HepG2 (cell line): ENCODE data around the gene C3orf38. TPM values are rescaled to one million over a fixed set of nuclear protein-coding genes. Genes with fewer than 3 reads are reported as not detected.
A peak's percentile ranks its signal among the peaks of the same experiment; 100 is the strongest.

Source experiments
- ARNTL ChIP-seq: sonication (generic); formaldehyde crosslinking; IDR thresholded peaks from 2 replicates; pipeline ENCODE4 v1.4.0; 2020; ENCODE audit warnings: mild to moderate bottlenecking, missing genetic modification reagents
- ATF5 ChIP-seq: sonication (generic); formaldehyde crosslinking; IDR thresholded peaks from 2 replicates; pipeline ENCODE4 v1.4.0; 2020; ENCODE audit warnings: mild to moderate bottlenecking, low read depth, missing genetic modification reagents
- BRD4 ChIP-seq: sonication (generic); formaldehyde crosslinking; IDR thresholded peaks from 2 replicates; pipeline ENCODE4 v1.4.0; 2020; ENCODE audit warnings: missing genetic modification reagents
- HMGA1 ChIP-seq: sonication (generic); formaldehyde crosslinking; conservative IDR thresholded peaks from 2 replicates; pipeline ENCODE4 v1.4.0; 2020; ENCODE audit warnings: missing genetic modification reagents
- MEIS1 ChIP-seq: sonication (generic); formaldehyde crosslinking; IDR thresholded peaks from 2 replicates; pipeline ENCODE4 v1.9.0; 2021; ENCODE audit warnings: mild to moderate bottlenecking, missing genetic modification reagents, moderate library complexity, borderline replicate concordance
- MIXL1 ChIP-seq: IDR thresholded peaks from 2 replicates; pipeline ENCODE4 v1.6.1; 2016
- NCOA1 ChIP-seq: sonication (generic); formaldehyde crosslinking; IDR thresholded peaks from 2 replicates; pipeline ENCODE4 v1.9.0; 2021; ENCODE audit warnings: missing genetic modification reagents
- NR2C2 ChIP-seq: sonication (generic); formaldehyde crosslinking; IDR thresholded peaks from 2 replicates; pipeline ENCODE4 v1.4.0; 2020; ENCODE audit warnings: missing genetic modification reagents, mild to moderate bottlenecking, moderate library complexity, borderline replicate concordance
- PAF1 ChIP-seq: IDR thresholded peaks from 2 replicates; pipeline ENCODE4 v1.6.1; 2016; ENCODE audit warnings: missing genetic modification reagents, missing compliant biosample characterization
- PREB ChIP-seq: sonication (generic); formaldehyde crosslinking; IDR thresholded peaks from 2 replicates; pipeline ENCODE4 v1.4.0; 2020; ENCODE audit warnings: missing genetic modification reagents
- RAD51 ChIP-seq: fragments of 450-650 bp; IDR thresholded peaks from 2 replicates; pipeline ENCODE4 v1.6.1; 2016; ENCODE audit warnings: borderline replicate concordance
- RFX3 ChIP-seq: IDR thresholded peaks from 2 replicates; pipeline ENCODE4 v1.6.1; 2016; ENCODE audit warnings: missing biosample characterization, missing genetic modification reagents
- RFX5 ChIP-seq: IDR thresholded peaks from 2 replicates; pipeline ENCODE4 v1.6.1; 2011; ENCODE audit warnings: low read depth, low read length, improper control_type of control experiment
- YEATS4 ChIP-seq: sonication (generic); formaldehyde crosslinking; IDR thresholded peaks from 2 replicates; pipeline ENCODE4 v1.4.0; 2020; ENCODE audit warnings: missing genetic modification reagents, borderline replicate concordance
- ZBTB44 ChIP-seq: sonication (generic); formaldehyde crosslinking; IDR thresholded peaks from 2 replicates; pipeline ENCODE4 v1.4.0; 2020; ENCODE audit warnings: missing genetic modification reagents
- ZBTB49 ChIP-seq: sonication (generic); formaldehyde crosslinking; IDR thresholded peaks from 2 replicates; pipeline ENCODE4 v1.4.0; 2020; ENCODE audit warnings: missing genetic modification reagents, borderline replicate concordance
- ZFP90 ChIP-seq: sonication (generic); formaldehyde crosslinking; IDR thresholded peaks from 2 replicates; pipeline ENCODE4 v1.8.0; 2022; ENCODE audit warnings: missing genetic modification reagents, mild to moderate bottlenecking, inconsistent platforms, borderline replicate concordance
- ZKSCAN1 ChIP-seq: fragments of 150-350 bp; IDR thresholded peaks from 2 replicates; pipeline ENCODE4 v1.6.1; 2014; ENCODE audit warnings: low read length
- ZMYM3 ChIP-seq: sonication (generic); formaldehyde crosslinking; IDR thresholded peaks from 2 replicates; pipeline ENCODE4 v1.5.1; 2020; ENCODE audit warnings: mild to moderate bottlenecking, missing genetic modification reagents
- ZNF292 ChIP-seq: sonication (generic); formaldehyde crosslinking; IDR thresholded peaks from 2 replicates; pipeline ENCODE4 v1.8.1; 2022; ENCODE audit warnings: mild to moderate bottlenecking, low read depth, missing genetic modification reagents, borderline replicate concordance
- ZNF562 ChIP-seq: sonication (generic); formaldehyde crosslinking; IDR thresholded peaks from 2 replicates; pipeline ENCODE4 v1.8.0; 2022; ENCODE audit warnings: missing genetic modification reagents, borderline replicate concordance
- ZNF564 ChIP-seq: sonication (generic); formaldehyde crosslinking; IDR thresholded peaks from 2 replicates; pipeline ENCODE4 v1.8.1; 2023; ENCODE audit warnings: mild to moderate bottlenecking, missing genetic modification reagents
- ZNF570 ChIP-seq: sonication (generic); formaldehyde crosslinking; IDR thresholded peaks from 2 replicates; pipeline ENCODE4 v1.4.0; 2020; ENCODE audit warnings: mild to moderate bottlenecking, missing genetic modification reagents, borderline replicate concordance
- ZNF614 ChIP-seq: IDR thresholded peaks from 2 replicates; pipeline ENCODE4 v1.6.1; 2018; ENCODE audit warnings: missing biosample characterization, missing genetic modification reagents, inconsistent platforms, borderline replicate concordance
- ZZZ3 ChIP-seq: sonication (generic); formaldehyde crosslinking; IDR thresholded peaks from 2 replicates; pipeline ENCODE4 v1.4.0; 2020; ENCODE audit warnings: missing genetic modification reagents, mild to moderate bottlenecking, borderline replicate concordance
- polyA plus RNA-seq, 8 experiments: library from polyadenylated mRNA; depleted of rRNA in 3 of 8; stranded (reverse) in 7 of 8; unstranded in 1 of 8; fragments of >200 nt; fragmentation: Illumina TruSeq in 4 of 8; extraction: Trizol in 4 of 8; gene quantifications; 2 replicates each; pipeline versions ENCODE4 v1.2.1 to v1.2.3, GENCODE V29; 2011 to 2016; ENCODE audit warnings: low read depth in 4 of 8, missing spikeins in 1 of 8, mixed read lengths in 1 of 8; ENCODE audit not compliant: insufficient read depth in 1 of 8
- total RNA-seq, 5 experiments: library from RNA; depleted of rRNA; stranded (reverse); fragments of >200 nt; fragmentation: Illumina TruSeq; extraction: Trizol; gene quantifications; 2 replicates each; pipeline ENCODE4 v1.2.3, GENCODE V29; 2016; ENCODE audit warnings: low read depth in 1 of 5

C3orf38 gene
- total and polyA plus RNA-seq, 2 of the 13 experiments (the other 11 are each of a cell fraction or from before 2014, with no cell fraction given) = 6.0 to 17.5 TPM

- TF ChIP-seq ZNF292 (CRISPR knock-in tag) = peak; percentile 29; the same call in 1 of the 2 replicates
- TF ChIP-seq ZBTB49 (CRISPR knock-in tag) = no peak
- TF ChIP-seq ZMYM3 = peak; percentile 15; the same call in 1 of the 2 replicates
- TF ChIP-seq NR2C2 (CRISPR knock-in tag) = peak; percentile 99
- no peak for TF ChIP-seq NCOA1 (CRISPR knock-in tag)
- TF ChIP-seq ZBTB44 = no peak; the same call in 1 of the 2 replicates
- TF ChIP-seq PREB (CRISPR knock-in tag) = no peak
- TF ChIP-seq BRD4 = no peak
- 0 out of 2 replicates have a peak, but pooled peaks have one; percentile 42 for TF ChIP-seq ZNF570
- TF ChIP-seq HMGA1 (CRISPR knock-in tag) = no peak
- no peak for TF ChIP-seq RAD51
- TF ChIP-seq YEATS4 = peak; percentile 92
- no peak for TF ChIP-seq RFX5
- TF ChIP-seq ZNF562 (CRISPR knock-in tag) = no peak
- no peak for TF ChIP-seq RFX3 (CRISPR knock-in tag)
- TF ChIP-seq ATF5 (CRISPR knock-in tag) = 0 out of 2 replicates have a peak, but pooled peaks have one; percentile 87
- TF ChIP-seq PAF1 = no peak
- TF ChIP-seq MIXL1 (CRISPR knock-in tag) = peak; percentile 74; the same call in 1 of the 2 replicates
- no peak for TF ChIP-seq ZKSCAN1
- TF ChIP-seq ZNF614 (CRISPR knock-in tag) = peak; percentile 67; the same call in 1 of the 2 replicates
- TF ChIP-seq ARNTL (CRISPR knock-in tag) = peak; percentile 35; the same call in 1 of the 2 replicates
- TF ChIP-seq ZFP90 (CRISPR knock-in tag) = 0 out of 2 replicates have a peak, but pooled peaks have one; percentile 59
- peak; percentile 83; the same call in 1 of the 2 replicates for TF ChIP-seq MEIS1
- TF ChIP-seq ZZZ3 = peak; percentile 98
- TF ChIP-seq ZNF564 (CRISPR knock-in tag) = 0 out of 2 replicates have a peak, but pooled peaks have one; percentile 20
Observed at GRCh38 chr3:88149509-88150362, at the start of gene C3orf38 (continued).
